ENCODE data around the gene HNF4A.

DNA sequence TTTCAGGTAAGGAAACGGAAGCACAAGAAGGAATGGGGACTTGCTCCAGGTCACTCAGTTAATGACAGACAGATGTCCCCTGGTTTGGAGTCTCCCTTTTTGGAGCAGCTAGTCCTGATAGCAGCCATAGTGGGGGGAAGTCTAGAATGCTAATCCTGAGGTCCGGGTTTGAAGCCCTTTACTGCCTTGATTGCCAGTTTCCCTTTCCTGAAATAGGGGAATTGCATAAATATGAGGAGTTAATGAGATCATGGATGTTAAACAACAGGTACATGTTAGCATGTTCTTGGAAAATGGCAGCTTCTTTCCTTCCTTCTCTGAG lies 119.8 kb downstream of the HNF4A start:
- TF ChIP-seq, protein P1, sequence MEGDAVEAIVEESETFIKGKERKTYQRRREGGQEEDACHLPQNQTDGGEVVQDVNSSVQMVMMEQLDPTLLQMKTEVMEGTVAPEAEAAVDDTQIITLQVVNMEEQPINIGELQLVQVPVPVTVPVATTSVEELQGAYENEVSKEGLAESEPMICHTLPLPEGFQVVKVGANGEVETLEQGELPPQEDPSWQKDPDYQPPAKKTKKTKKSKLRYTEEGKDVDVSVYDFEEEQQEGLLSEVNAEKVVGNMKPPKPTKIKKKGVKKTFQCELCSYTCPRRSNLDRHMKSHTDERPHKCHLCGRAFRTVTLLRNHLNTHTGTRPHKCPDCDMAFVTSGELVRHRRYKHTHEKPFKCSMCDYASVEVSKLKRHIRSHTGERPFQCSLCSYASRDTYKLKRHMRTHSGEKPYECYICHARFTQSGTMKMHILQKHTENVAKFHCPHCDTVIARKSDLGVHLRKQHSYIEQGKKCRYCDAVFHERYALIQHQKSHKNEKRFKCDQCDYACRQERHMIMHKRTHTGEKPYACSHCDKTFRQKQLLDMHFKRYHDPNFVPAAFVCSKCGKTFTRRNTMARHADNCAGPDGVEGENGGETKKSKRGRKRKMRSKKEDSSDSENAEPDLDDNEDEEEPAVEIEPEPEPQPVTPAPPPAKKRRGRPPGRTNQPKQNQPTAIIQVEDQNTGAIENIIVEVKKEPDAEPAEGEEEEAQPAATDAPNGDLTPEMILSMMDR (tag by site-specific recombination; IDR thresholded peaks at IDR 0.05): no peak
- TF ChIP-seq PATZ1 (tag by site-specific recombination; IDR thresholded peaks at IDR 0.05) (no peak), ZNF629 (tag by site-specific recombination; IDR thresholded peaks at IDR 0.05) (no peak), ZNF302 (tag by site-specific recombination; IDR thresholded peaks at IDR 0.05; ENCODE audit: low read depth) (no peak), ZNF548 (tag by site-specific recombination; IDR thresholded peaks at IDR 0.05) (no peak), ZNF555 (tag by site-specific recombination; conservative IDR thresholded peaks at IDR 0.05) (no peak), ZNF639 (tag by site-specific recombination; IDR thresholded peaks at IDR 0.05) (no peak), YY1 (tag by site-specific recombination; IDR thresholded peaks at IDR 0.05) (no peak), TCF7L2 (IDR thresholded peaks at IDR 0.05; ENCODE audit: borderline replicate concordance, low read depth, low read length) (no peak), REST (tag by site-specific recombination; IDR thresholded peaks at IDR 0.05) (no peak), RBAK (tag by site-specific recombination; IDR thresholded peaks at IDR 0.05) (no peak)
- TF ChIP-seq, protein P2, sequence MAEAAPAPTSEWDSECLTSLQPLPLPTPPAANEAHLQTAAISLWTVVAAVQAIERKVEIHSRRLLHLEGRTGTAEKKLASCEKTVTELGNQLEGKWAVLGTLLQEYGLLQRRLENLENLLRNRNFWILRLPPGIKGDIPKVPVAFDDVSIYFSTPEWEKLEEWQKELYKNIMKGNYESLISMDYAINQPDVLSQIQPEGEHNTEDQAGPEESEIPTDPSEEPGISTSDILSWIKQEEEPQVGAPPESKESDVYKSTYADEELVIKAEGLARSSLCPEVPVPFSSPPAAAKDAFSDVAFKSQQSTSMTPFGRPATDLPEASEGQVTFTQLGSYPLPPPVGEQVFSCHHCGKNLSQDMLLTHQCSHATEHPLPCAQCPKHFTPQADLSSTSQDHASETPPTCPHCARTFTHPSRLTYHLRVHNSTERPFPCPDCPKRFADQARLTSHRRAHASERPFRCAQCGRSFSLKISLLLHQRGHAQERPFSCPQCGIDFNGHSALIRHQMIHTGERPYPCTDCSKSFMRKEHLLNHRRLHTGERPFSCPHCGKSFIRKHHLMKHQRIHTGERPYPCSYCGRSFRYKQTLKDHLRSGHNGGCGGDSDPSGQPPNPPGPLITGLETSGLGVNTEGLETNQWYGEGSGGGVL (tag by site-specific recombination; IDR thresholded peaks at IDR 0.05): no peak
